Body of pancreas (tissue), 4 donors: ENCODE results near the gene RCN2. TPM values are rescaled to one million over a fixed set of nuclear protein-coding genes. Genes with fewer than 3 reads are reported as not detected.

Experiments used
- ATAC-seq: fragments of 150-250 bp; one replicate; pipeline ENCODE4 v1.9.1; 2016
- DNase-seq, 4 donors: peaks; one replicate each; pipeline ENCODE4 v3.0.0-alpha.2; 2019
- H3K27ac ChIP-seq, 4 donors: fragments of 200-600 bp; sonication (generic); 1 replicate in 3 of 4; 2 replicates in 1 of 4; pipeline versions ENCODE4 v1.5.1 to v1.6.1; 2016 to 2019; ENCODE audit warnings: mild to moderate bottlenecking in 1 of 4, mixed read lengths in 1 of 4, moderate library complexity in 1 of 4
- H3K27me3 ChIP-seq, 2 donors: fragments of 200-600 bp; sonication (generic); one replicate each; pipeline ENCODE4 v1.6.0; 2016; ENCODE audit warnings: mild to moderate bottlenecking in 1 of 2
- H3K36me3 ChIP-seq, 2 donors: fragments of 200-600 bp; sonication (generic); replicated peaks in 1 of 2; 2 replicates each; pipeline ENCODE4 v1.5.1; 2016; ENCODE audit warnings: low read depth in 2 of 2; ENCODE audit not compliant: insufficient read depth in 1 of 2
- H3K4me1 ChIP-seq: fragments of 200-600 bp; sonication (generic); one replicate; pipeline ENCODE4 v1.6.0; 2016
- H3K4me3 ChIP-seq, 2 donors: fragments of 200-600 bp; sonication (generic); 1 replicate in 1 of 2; 2 replicates in 1 of 2; pipeline ENCODE4 v1.5.1; 2016 to 2019
- H3K9me3 ChIP-seq, 3 donors: fragments of 200-600 bp; sonication (generic); 1 replicate in 2 of 3; 2 replicates in 1 of 3; pipeline ENCODE4 v1.5.1; 2016
- POLR2A ChIP-seq, 3 donors: fragments of 450-650 bp; IDR thresholded peaks; one replicate each; pipeline ENCODE4 v1.6.1; 2016; ENCODE audit warnings: antibody characterized with exemption in 3 of 3, mild to moderate bottlenecking in 2 of 3
- WGBS, 2 donors: methylation state at CpG; one replicate each; pipeline ENCODE4 v1.1.5; 2017; 5-methylcytosine and 5-hydroxymethylcytosine counted together
- intact Hi-C: fragments of 100-400 bp; cut with DNase I; formaldehyde crosslinking; loops from one replicate; pipeline ENCODE4 v1.15.1; 2023
- total RNA-seq, 2 donors: library from RNA; depleted of rRNA; stranded (reverse); fragments of >200 nt; gene quantifications; one replicate each; pipeline ENCODE4 v1.1.0, GENCODE V29; 2016
- TF ChIP-seq, protein P1 (sequence below), 7 experiments: fragments of 450-650 bp in 4 of 7; fragments of 200-600 bp in 3 of 7; sonication (generic) in 3 of 7; IDR thresholded peaks; one replicate each; pipeline ENCODE4 v1.5.1; 2016 to 2019; ENCODE audit warnings: antibody characterized with exemption in 7 of 7

Gene RCN2
- total RNA-seq, 2 donors from 2014 or later: 22.8 to 25.1 TPM

DNA sequence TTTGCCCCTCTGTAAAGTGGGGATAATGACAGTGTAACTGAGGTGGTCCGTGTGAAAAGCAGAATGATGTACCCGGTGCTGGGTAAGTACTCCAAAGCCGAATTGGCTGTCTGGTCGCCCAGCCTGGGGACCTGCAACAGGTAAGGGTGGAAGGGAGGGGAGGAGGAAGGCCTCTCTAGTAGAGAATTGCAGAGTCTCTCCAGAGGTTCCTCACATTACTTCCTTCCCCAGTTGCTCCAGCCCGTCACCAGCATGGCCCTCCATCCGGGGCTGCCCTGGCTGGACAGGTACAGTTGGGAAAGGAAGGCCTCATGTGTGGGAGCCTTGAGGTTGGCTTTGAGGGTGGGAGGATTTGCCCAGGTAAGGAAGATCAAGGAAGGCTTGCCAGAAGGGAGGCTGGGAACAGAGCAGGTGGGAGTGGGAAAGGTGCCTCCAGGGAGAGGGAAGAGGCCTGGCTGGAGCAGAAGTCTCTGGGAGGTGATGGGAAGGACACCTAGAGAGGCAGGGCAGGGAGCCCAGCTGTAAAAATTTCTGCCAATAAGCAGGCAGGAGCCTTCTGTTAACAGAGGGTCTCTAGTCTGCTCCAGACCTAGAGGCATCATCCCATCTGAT, 61.7 kb downstream of the RCN2 start:
- peak in 2 of 4 donors; percentile 37 to 66 for DNase-seq
- Histone ChIP-seq H3K27ac (no peak overlapping the region), H3K36me3 (no peaks in the 10 kb centered on the region), H3K4me1 (peaks cover 23% of the 10 kb centered on the region), H3K27me3 (no peaks in the 10 kb centered on the region), H3K9me3 (no peaks in the 10 kb centered on the region), H3K4me3 (no peak overlapping the region)
- 74 to 88% methylated on average over 6 of the region's 6 CpGs for WGBS, 2 donors
- no peak for TF ChIP-seq POLR2A (IDR thresholded peaks at IDR 0.05)
- TF ChIP-seq, protein P1, sequence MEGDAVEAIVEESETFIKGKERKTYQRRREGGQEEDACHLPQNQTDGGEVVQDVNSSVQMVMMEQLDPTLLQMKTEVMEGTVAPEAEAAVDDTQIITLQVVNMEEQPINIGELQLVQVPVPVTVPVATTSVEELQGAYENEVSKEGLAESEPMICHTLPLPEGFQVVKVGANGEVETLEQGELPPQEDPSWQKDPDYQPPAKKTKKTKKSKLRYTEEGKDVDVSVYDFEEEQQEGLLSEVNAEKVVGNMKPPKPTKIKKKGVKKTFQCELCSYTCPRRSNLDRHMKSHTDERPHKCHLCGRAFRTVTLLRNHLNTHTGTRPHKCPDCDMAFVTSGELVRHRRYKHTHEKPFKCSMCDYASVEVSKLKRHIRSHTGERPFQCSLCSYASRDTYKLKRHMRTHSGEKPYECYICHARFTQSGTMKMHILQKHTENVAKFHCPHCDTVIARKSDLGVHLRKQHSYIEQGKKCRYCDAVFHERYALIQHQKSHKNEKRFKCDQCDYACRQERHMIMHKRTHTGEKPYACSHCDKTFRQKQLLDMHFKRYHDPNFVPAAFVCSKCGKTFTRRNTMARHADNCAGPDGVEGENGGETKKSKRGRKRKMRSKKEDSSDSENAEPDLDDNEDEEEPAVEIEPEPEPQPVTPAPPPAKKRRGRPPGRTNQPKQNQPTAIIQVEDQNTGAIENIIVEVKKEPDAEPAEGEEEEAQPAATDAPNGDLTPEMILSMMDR (IDR thresholded peaks at IDR 0.05): no peak
- intact Hi-C loops: no loop called here
- no peak for ATAC-seq

DNA sequence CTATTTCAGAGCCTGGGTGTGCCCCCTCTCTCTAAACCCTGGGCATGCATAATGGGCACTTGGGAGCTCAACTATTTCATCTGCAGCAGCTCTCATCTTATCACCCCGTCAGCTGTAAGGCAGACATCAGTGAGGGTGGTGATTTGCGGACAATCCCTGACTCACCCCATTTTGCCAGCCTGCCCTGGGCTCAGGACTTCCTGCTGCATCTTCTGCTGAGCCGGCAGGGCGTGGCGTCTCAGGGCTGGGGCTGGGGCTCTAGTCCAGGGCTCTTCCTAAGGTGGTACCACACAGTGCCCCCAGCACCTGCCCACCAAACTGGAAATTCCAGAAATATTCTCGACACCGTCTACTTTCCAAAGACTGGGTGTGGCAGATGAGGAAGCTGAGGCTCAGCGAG, 62.5 kb downstream of the RCN2 start:
- ATAC-seq: no peak
- no peaks in the 10 kb centered on the region for H3K36me3 ChIP-seq
- no peaks in the 10 kb centered on the region for H3K9me3 ChIP-seq
- WGBS, 2 donors: 72 to 78% methylated on average over 4 to 8 of the region's 8 CpGs
- peaks cover 23% of the 10 kb centered on the region for H3K4me1 ChIP-seq
- TF ChIP-seq POLR2A (IDR thresholded peaks at IDR 0.05): no peak
- TF ChIP-seq, protein P1 (IDR thresholded peaks at IDR 0.05): no peak
- peak in 2 of 4 donors; percentile 14 to 45 for DNase-seq
- intact Hi-C loops: no loop called here
- H3K4me3 ChIP-seq: no peak overlapping the region
- H3K27ac ChIP-seq: peak overlapping the region in 1 of 4 donors; percentile 22
- no peaks in the 10 kb centered on the region for H3K27me3 ChIP-seq

DNA sequence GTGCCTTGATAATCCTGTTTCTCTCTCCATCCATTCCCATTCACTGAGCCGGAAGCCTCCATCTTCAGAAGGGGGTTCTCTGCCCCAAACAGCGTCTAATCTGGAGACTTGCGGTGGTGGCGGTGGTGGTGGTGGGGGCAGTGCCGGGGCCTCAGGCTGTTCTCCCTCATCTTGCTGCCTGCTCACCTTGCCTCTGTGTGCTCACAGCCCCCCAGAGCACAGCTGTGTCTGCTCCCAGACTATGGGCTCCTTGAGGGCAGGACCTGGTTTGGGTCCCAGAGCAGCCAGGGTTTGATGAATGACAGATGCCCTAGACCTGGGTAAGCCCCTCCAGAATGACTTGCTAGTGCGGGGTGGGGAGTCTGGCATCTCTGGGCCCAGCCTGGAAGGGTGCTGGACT, 62.9 kb downstream of the RCN2 start:
- intact Hi-C loops: no loop called here
- DNase-seq (no peak), ATAC-seq (no peak)
- Histone ChIP-seq H3K9me3 (no peaks in the 10 kb centered on the region), H3K27ac (peak overlapping the region in 1 of 4 donors; percentile 58), H3K4me1 (peaks cover 23% of the 10 kb centered on the region), H3K4me3 (no peak overlapping the region), H3K36me3 (no peaks in the 10 kb centered on the region), H3K27me3 (no peaks in the 10 kb centered on the region)
- WGBS, 2 donors: 86 to 87% methylated on average over 5 of the region's 6 CpGs
- TF ChIP-seq POLR2A (IDR thresholded peaks at IDR 0.05): no peak
- TF ChIP-seq, protein P1 (IDR thresholded peaks at IDR 0.05): no peak

DNA sequence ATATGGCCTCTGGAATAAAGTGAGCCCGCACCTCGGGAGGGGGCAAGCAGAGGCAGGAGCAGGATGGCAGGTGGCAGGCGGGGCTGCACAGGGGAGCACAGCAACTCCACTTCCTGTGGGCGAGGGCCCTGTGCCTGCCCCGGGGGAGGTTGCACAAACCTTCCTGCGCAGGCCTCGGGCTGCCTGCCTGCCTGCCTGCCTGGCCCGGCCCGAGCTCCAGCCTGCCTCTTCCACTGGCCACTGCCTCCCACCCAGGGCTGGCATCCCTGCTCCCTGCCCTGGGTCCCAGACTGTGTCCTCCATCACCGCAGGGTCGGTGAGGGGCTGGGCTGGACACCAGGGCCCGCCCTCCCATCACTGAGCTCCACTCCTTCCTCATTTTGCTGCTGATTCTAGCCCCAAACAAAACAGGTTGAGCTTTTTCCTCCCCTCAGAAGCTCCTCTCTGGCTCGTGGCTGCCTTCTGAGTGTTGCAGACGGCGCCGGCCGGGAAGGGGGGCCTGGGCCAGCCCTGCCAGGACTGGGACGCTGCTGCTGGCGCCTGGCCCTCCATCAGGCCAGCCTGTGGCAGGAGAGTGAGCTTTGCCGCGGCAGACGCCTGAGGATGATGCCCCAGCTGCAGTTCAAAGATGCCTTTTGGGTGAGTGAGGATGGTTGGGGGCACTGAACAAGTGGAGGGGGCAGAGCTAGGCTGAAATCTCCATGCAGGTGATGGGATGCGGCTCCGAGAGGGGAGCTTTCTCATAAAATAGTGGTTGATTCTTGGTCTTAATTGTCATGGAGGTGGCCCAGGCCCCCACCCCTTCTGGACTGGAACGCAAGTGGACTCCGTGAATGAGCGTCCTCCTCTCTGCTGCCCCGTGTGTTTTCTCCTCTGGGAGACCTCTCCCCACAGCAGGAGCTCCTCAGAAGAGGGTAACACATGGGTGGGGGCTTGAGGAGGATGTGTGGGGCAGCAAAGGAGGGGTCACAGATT, 63.7 kb downstream of the RCN2 start, which contains the start of gene PSTPIP1:
PSTPIP1 (plus strand) TSS at position 156 of the 975 bp plus-strand sequence; CDS start at position 604, 448 bp downstream.
- intact Hi-C loops: no loop called here
- WGBS, 2 donors: 64 to 82% methylated on average over 19 to 25 of the region's 28 CpGs
- Histone ChIP-seq H3K4me1 (peaks cover 23% of the 10 kb centered on the region), H3K36me3 (no peaks in the 10 kb centered on the region), H3K9me3 (no peaks in the 10 kb centered on the region), H3K27me3 (no peaks in the 10 kb centered on the region), H3K4me3 (no peak within 1 kb of the TSS), H3K27ac (peak within 1 kb of the TSS in 1 of 4 donors; percentile 58)
- TF ChIP-seq, protein P1 (IDR thresholded peaks at IDR 0.05): no peak
- peak in 1 of 3 donors; percentile 15 for TF ChIP-seq POLR2A (IDR thresholded peaks at IDR 0.05)
- no peak for ATAC-seq
- DNase-seq: peak in 1 of 4 donors; percentile 10
